DMS114 treated with DMSO at 0.1 percent for 48 hours (cell line): Measurements from ENCODE around the gene ANKZF1.
"Not testable (repeated sequence)": the region's sequence is repeated elsewhere in the genome, so short reads cannot be mapped to it uniquely, and the experiment has no call there.

ENCODE experiments used
- DNase-seq: peaks from one replicate; lab custom pipeline; 2025; ENCODE audit not compliant: unreplicated experiment; lab: John Stamatoyannopoulos, UW

Gene ANKZF1

DNA sequence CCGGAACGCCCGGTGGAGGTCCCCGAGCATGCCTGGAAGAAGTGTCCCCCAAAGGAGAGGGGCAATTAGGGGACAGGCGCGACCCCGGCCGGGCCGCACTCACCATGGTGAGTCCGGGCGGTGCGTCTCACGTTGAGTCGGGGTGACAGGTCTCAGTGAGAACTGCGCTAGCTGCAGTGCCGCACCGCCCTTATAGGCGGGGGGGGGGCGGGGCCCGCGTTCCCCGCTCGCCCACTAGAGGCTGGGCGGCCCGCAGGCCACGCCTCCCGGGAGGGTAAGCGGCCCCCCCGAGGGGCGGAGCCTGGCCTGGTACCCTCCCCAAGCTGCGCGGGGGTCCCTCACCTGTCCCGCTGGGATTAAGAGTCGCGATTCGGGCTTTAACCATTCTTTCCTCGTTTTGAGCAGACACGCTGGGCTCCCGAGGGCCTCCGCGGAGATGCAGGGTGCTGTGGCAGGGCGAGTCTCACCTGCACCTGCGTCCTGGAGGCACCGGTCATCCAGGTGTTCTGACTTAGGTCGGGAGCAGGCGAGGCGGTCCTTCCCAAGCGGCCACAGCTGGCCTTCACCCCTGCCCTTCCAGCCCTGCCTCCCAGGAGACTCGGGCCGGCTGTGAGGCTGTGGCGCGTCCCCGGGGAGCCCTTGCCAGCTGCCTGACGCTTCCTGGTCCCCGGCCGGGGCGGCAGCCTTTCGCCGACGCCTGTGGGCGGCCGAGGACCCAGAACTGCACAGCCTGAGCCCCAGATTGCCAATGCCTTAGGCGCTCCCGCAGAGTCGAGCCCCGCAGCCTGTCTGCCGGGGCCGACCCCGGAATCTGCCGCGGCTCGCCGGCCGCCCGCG, 24.4 kb downstream of the ANKZF1 start, which contains the start of gene TUBA4A:
TUBA4A (minus strand) TSS at position 166 of the 837 bp plus-strand sequence; CDS start at position 106, 60 bp downstream.
- DNase-seq = no peak

DNA sequence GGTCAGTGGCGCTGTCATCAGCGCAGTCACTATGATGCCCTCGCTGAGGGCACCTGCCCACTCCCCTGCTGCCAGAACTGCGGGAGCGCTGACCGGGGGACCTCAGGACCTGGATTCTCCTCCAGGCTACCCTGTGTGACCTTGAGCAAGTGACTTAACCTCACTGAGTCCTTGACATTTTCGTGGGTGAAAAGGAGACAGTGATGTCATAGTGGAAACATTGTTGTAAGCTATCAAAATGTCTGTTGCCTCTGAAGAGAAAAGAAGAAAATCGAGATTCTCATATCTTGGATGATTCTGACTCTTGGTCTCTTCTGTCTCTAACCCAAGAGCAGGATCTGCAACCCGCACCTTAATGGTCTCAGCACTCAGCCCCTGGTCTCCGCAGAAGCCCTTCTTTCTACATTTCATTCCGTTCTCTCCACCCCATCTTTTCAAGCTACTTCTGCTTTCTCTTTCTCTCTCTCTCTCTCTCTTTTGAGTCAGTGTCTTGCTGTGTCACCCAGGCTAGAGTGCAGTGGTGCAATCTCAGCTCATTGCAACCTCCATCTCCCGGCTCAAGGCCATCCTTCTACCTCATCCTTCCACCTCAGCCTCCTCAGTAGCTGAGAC, 25.1 kb downstream of the ANKZF1 start:
- DNase-seq = no peak

DNA sequence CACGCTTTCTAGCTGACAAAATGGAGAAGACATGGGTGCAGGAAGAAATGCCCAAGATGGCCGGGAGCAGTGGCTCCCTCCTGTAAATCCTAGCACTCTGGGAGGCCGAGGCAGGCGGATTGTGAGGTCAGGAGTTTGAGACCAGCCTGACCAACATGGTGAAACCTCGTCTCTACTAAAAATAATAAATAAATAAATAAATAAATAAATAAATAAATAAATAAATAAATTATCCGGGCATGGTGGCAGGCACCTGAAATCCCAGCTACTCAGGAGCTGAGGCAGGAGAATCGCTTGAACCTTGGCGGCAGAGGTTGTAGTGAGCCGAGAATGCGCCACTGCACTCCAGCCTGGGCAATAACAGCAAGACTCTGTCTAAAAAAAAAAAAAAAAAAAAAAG, 29.3 kb downstream of the ANKZF1 start:
- DNase-seq = not testable (repeated sequence)

DNA sequence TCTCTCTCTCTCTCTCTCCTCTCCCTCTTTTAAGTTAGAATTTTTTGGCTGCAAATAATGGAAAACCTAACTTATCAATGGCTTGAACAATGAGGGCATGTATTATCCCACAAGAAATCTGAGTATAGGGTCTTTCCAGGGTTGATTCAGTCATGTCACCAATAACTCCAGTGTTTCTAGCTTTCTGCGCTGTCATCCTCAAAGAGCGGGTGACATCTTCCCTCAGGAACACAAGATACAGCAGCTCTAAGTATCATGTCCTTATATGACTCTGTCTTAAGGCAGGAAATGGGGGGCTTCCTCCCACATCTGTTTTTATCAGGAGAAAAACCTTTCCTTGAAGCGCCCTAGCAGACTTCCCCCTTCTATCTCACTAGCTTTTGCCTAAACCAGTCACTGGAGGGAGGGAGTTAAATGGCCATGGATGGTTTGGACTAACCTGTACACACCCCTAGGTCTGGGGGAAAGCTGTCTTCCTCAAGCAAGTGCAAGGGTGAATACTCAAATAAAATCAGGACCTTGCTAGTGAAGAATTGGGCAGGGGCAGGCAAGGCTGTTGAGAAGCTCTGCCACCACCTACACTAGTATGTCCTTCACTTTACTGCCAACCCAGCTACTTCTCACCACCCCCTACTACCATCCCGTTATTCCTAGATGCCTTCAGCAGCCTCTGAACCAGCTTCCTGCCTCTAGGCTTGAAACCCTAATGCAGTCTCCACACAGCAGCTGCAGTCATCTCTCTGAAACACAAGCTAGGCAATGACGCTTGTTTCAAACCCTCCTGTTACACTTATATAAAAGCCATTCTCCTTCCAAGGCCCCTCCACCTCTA, 31.6 kb downstream of the ANKZF1 start:
- no peak for DNase-seq

DNA sequence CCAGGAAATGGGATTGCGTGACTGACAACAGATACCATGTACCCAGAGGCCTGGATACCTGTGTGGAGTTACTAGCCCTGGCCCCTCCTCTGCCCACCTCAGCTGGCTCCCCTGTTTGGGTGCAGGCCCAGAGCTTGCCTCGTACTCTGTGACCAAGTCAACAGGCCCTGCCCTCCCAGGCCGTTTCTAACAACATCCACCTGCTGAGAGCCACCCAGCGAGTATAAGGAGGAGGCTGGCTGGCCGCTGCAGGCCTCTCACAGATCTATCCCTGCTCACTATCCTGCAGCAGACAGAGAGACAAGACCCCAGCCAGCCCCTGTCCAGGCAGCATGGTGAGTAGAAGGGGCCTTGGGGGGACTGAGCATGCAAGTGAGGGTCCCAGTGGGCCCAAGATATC, 36.6 kb downstream of the ANKZF1 start:
- no peak for DNase-seq

DNA sequence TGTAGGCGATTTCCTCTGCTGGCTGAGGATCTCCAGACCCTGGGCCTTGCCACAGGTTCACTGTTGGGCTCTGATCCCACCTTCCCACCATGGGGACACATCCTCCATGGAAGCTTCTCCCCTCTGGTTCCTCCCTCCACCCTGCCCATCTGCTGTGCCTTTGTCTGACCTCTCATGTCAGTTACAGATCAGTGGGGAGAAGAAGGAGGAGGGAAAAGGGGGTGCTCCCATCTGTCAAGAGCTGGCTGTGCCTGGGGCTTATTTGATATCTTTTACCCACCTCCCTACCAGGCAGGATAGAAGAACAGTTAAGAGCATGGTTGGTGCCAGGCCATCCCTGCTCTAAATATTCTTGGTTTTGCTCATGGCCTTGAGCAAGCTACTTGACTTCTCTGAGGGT, 37.3 kb downstream of the ANKZF1 start:
- no peak for DNase-seq

DNA sequence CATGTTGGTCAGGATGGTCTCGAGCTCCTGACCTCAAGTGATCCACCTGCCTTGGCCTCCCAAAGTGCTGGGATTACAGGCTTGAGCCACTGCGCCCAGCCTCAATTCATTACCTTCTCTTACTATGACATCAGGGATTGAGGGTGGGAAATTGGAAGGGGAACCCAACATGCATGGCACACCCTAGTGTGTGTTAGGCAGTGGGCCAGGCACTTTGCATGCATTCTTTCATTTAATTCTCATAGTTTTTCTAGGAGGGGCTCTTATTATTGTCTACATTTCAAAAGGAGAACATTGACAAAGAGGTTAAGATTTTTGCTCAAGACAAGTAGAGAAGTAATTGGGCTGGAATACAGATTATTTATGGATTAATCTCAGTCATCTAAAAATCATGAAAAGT, 38.7 kb downstream of the ANKZF1 start:
- DNase-seq = no peak

DNA sequence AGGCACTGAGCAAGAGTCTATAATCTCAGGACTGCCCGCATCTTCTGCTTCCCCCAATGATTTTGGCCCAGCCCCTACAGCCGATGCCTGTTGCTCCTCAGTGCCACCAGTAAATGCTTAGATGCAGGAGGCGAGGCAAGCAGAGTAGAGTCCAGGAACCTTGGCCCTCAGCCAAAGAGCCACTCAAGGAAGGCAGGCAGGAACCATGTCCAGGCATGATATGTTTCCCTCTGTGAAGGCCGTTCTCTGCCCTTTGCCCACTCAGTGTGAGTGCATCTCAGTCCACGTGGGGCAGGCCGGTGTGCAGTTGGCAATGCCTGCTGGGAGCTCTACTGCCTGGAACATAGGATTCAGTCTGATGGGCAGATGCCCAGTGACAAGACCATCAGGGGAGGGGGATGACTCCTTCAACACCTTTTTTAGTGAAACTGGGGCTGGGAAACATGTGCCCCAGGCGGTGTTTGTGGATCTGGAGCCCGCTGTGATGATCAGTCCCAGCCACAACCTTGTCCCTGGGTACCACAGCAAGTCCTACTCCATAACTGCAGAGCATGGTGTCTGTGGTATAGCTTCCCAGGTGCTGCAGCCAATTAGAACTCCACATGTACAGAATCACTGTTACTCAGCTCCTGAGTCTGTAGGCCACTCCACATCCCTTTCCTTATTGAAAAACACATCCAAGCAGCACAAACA, 39.9 kb downstream of the ANKZF1 start:
- no peak for DNase-seq

DNA sequence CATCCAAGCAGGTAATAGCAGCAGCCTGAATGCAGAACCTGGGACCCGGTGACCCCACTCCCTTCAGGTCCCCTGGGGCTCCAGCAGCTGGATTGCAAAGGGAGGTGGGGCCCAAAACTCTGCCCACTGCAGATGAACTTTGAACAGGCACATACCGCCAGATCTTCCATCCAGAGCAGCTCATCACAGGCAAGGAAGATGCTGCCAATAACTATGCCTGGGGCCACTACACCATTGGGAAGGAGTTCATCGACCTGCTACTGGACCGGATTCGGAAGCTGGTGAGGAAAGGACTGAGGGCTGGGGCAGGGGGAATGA, 40.4 kb downstream of the ANKZF1 start:
- no peak for DNase-seq

DNA sequence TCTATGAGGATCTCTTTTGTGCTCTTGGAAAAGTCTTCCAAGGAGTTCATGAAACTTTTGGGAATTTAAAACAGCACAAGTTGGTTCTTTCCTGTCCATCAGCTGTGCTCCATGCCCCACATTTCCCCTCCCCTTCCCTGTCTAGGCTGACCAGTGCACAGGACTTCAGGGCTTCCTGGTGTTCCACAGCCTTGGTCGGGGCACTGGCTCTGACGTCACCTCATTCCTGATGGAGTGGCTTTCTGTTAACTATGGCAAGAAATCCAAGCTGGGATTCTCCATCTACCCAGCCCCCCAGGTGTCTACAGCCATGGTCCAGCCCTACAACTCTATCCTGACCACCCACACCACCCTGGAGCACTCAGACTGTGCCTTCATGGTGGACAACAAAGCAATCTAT, 41.4 kb downstream of the ANKZF1 start:
- DNase-seq = no peak

DNA sequence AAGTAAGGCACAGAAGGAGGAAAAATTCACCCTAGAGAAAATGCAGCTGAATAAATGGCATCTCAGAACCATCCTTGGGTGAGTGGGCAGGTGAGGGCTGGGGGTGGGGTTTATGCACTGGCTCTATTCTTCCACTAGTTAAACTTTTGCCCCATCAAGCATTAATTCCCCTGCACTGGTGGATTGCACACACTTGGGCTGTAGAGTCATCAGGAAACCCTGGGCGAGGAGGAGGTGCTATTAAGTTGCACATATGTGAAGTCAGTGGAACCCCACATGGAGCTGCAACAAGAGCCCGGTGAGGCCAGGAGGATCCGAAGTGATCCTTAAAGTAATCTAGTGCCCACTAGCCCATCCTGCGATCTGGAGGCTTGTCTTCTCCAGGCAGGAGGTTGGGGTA, 42.8 kb downstream of the ANKZF1 start:
- no peak for DNase-seq

DNA sequence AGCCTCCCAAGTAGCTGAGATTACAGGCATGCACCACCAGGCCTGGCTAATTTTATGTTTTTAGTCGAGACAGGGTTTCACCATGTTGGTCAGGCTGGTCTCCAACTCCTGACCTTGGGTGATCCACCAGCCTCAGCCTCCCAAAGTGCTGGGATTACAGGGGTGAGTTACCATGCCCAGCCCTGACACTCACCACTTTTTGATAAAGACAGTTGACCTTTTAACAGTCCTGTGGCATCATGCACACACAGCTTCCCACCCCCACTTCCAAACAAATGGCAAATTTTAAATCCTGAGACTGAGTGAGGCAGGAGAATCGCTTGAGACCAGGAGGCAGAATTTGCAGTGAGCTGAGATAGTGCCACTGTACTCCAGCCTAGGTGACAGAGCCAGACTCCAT, 43.4 kb downstream of the ANKZF1 start:
- no peak for DNase-seq

DNA sequence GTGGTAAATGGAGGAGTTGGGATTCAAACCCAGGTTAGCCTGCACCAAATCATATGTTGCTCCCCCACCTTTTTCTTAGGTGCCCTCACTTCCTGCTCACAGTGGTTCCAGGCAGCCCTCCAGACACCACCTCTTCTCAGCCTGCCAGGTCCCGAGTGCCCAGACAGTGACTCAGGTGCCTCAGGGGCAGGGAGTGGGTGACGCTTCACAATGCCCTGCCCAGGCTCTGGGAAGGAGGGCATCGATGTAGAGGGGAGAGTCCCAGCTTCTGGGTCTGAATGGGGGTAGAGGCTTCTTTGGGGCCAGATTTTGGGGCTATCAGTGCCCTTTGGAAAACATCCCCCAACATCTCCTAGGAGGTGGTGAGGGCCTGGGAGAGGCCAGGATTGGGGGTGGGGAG, 44.3 kb downstream of the ANKZF1 start:
- DNase-seq = no peak

DNA sequence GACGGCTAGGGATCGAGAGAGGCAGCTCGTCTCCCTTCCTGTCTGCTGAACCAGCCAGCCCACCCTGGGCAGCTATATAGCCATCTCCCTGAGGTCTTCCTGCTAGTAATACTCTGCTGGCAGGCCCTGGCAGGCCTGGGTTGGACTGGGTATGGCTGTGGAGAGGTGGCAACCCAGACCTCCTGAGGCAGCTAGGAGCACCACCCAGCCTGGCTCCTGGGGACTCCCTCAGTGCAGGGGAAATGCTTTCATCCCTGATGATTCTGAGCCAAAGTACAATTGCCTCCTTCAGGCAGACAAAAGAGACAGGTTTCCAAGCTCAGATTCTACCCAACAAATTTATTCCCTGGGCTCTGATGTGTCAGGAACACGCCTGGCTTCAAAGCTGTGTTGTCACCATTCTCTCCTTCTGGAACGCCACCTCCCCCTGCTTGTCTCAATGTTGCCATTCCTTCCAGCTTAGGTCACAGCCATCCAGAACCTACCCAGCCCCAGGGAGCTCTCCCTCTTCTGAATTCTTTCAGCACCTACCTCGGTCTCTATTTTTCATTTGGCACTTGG, 44.8 kb downstream of the ANKZF1 start:
- DNase-seq = no peak

DNA sequence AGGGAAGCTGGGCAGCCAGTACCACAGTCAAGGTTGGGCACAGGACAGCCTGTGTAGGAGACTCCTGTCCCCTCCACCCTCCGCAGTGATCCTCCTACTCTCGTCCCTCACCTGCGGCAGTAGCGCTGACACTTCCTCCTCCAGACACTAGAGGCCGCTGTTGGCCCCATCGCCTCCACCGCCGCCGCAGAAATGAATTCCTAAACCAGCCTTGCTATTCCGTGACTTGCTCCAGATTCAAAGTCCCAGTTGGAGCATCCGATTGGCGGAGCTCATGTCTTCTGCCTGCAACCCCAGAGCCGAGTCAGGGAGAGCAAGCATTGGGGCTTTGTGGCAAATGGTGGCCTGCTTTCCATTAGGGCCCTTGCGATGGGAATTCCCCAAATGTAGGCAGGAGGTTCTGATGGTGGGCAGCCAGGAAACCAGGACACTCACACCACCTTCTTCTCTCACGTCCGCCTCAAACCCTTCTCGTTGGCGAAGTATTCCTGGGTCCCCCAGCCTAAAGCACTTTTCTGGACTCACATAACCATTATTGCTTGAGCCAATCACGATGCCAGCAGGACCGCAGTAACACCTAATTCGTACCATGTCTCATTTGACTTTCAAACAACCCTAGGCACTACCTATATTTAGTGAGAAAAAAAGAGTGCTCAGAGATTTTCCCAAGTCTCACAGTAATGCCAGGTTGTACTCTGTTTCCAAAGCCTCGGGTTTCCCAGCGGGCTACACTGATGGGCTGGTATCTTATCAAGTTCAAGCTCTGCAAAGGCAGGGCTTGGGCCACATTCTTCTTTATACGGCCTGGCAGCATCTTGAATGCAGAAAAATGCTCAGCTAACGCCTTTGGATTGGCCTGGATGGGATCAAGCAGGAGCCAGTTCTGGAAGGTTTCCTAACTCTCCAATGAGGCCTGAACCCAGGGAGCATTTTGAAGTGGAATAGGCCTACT, 48.4 kb downstream of the ANKZF1 start:
- DNase-seq = peak; percentile 34

DNA sequence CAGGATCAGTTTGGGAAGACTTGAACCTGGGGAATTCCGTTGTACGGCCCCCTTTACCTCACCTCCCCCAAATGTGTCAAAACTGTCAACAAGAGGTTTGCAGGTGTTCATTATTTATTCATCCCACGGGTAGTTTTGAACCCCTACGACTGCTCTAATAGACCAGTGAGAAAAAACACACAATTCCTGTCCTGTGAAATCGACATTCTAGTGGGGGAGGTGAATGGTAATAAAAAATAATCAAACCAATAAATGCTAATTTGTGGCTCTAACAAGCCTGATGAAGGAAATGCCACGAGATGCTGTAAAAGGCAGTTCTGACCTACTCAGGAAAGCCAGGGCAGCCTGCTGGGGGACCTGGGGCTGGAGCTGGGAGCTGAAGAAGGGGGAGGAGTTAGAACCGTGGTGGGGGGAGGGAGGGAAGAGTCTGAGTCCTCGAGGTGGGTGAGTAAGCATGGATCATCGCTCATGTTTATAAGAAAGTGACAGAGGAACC, 49.1 kb downstream of the ANKZF1 start:
- DNase-seq = no peak

DNA sequence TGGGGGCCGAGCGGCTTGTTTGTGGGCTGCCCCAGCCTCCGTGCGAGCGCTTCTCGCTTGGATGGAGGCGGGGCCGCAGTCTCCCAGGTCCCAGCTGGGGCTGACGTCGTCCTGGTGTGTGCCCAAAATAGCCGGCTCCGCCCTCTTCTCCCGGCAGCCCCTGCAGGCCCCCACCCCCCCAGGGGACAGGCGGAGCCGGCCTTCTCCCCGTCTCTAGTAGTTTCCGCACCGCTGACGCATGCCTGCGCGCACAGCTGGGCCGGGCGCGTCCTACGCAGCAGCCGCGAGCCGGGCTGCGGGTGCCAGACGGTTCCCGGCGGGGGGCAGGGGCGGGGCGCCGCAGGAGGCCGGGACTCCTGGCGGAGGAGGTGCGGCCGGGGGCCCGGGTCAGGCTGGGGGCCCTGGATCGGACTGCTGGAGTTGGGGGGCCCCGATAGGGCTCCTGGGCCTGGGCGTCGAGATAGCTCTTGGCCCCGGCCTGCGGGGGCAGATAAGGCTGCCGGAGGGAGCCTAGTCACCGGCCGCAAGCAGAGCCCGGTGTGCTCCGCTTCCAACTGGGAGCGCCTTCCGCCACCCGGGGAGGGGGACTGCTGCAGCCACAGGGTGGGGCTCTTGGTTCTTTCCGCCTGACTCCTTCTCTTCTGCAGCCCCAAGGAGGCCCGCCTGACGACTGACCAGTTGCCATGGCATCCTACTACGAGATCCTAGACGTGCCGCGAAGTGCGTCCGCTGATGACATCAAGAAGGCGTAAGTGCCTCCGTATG, 49.7 kb downstream of the ANKZF1 start, which contains the start of gene DNAJB2:
DNAJB2 (plus strand) TSS at position 216 of the 765 bp plus-strand sequence; CDS start at position 684, 468 bp downstream.
- peak; percentile 83 for DNase-seq

DNA sequence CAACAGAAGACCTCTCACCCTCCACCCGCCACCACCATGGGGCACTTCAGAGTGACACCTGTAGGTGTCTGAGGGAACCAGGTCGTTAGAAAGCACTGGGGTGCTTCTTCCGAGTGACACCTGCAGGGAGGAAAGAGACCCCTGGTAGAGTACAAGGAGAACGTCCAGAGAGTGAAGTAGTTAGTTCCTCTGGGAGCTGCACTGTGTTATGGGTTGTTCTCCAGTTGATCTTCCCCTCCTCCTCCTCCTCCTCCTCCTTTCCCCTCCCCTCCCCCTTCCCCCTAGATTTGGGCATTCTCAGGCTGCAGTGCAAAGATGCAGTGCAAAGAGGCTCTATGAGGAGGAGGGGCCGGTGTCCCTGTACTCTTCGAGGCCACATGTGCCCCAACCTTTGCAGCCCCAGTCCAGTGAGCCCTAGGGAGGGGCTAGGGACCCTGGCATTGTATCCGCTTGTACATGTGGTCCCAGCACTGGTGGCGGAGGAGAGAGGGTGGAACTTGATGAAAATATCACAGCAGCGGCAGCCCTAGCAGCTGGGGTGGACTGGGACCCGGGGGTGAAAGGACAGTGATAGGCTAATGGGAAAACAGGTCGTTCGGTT, 50.4 kb downstream of the ANKZF1 start:
- DNase-seq = no peak
